Calu3 (cell line): ENCODE results near the gene ADCK1. TPM values are rescaled to one million over a fixed set of nuclear protein-coding genes. Genes with fewer than 3 reads are reported as not detected.
"Not testable (repeated sequence)": the region's sequence is repeated elsewhere in the genome, so short reads cannot be mapped to it uniquely, and the experiment has no call there.

ENCODE experiments used
- BruUV-seq: library from RNA; stranded (reverse); fragments of 400-500 nt; replicated peaks from 2 replicates; lab custom pipeline; 2021; lab: Mats Ljungman, UMichigan
- CTCF ChIA-PET: fragments of 300-600 bp; sonication (Branson Sonifier 250); formaldehyde crosslinking; loops from one replicate; lab custom pipeline; 2022; ENCODE audit warnings: antibody characterized with exemption; lab: Charles Lee
- DNase-seq: peaks from one replicate; pipeline ENCODE4 v3.0.0; 2022
- H3K27ac Mint-ChIP-seq: one replicate; pipeline ENCODE4 v1.8.0; 2022; ENCODE audit warnings: mixed read lengths; ENCODE audit not compliant: unreplicated experiment
- H3K27me3 Mint-ChIP-seq: one replicate; pipeline ENCODE4 v1.8.0; 2022; ENCODE audit warnings: mixed read lengths; ENCODE audit not compliant: unreplicated experiment
- H3K36me3 Mint-ChIP-seq: one replicate; pipeline ENCODE4 v1.8.0; 2022; ENCODE audit warnings: mild to moderate bottlenecking, moderate library complexity, mixed read lengths; ENCODE audit not compliant: insufficient read depth, unreplicated experiment
- H3K4me1 Mint-ChIP-seq: one replicate; pipeline ENCODE4 v1.8.0; 2022; ENCODE audit warnings: mild to moderate bottlenecking, low read depth, mixed read lengths; ENCODE audit not compliant: unreplicated experiment
- H3K4me3 Mint-ChIP-seq: one replicate; pipeline ENCODE4 v1.8.0; 2022; ENCODE audit warnings: mild to moderate bottlenecking, low read depth, moderate library complexity, mixed read lengths; ENCODE audit not compliant: unreplicated experiment
- H3K9me3 Mint-ChIP-seq: one replicate; pipeline ENCODE4 v1.8.0; 2022; ENCODE audit warnings: low read depth, mixed read lengths; ENCODE audit not compliant: unreplicated experiment
- intact Hi-C: fragments of 100-400 bp; cut with micrococcal nuclease; formaldehyde crosslinking; loops from one replicate; pipeline ENCODE4 v1.10.0; 2022; ENCODE audit not compliant: unreplicated experiment
- total RNA-seq: library from RNA; stranded (reverse); gene quantifications from 2 replicates; pipeline ENCODE4 v1.2.3, GENCODE V29; 2022
- TF ChIP-seq, protein P1 (sequence below): fragments of 200-600 bp; IDR thresholded peaks from one replicate; pipeline ENCODE4 v1.8.0; 2022; ENCODE audit warnings: antibody characterized with exemption; ENCODE audit not compliant: unreplicated experiment

The ADCK1 gene
- total RNA-seq, 1 experiment from 2014 or later = 9.1 TPM

GRCh38 chr14:77794357-77794756, 5.6 kb upstream of the ADCK1 start:
- H3K4me1 Mint-ChIP-seq = peaks cover 16% of the 10 kb centered on the region
- no peaks in the 10 kb centered on the region for H3K27me3 Mint-ChIP-seq
- DNase-seq = no peak
- H3K36me3 Mint-ChIP-seq = no peaks in the 10 kb centered on the region
- TF ChIP-seq, protein P1, sequence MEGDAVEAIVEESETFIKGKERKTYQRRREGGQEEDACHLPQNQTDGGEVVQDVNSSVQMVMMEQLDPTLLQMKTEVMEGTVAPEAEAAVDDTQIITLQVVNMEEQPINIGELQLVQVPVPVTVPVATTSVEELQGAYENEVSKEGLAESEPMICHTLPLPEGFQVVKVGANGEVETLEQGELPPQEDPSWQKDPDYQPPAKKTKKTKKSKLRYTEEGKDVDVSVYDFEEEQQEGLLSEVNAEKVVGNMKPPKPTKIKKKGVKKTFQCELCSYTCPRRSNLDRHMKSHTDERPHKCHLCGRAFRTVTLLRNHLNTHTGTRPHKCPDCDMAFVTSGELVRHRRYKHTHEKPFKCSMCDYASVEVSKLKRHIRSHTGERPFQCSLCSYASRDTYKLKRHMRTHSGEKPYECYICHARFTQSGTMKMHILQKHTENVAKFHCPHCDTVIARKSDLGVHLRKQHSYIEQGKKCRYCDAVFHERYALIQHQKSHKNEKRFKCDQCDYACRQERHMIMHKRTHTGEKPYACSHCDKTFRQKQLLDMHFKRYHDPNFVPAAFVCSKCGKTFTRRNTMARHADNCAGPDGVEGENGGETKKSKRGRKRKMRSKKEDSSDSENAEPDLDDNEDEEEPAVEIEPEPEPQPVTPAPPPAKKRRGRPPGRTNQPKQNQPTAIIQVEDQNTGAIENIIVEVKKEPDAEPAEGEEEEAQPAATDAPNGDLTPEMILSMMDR = no peak
- CTCF ChIA-PET = no interaction called here
- no peak overlapping the region for H3K27ac Mint-ChIP-seq
- no peaks in the 10 kb centered on the region for H3K9me3 Mint-ChIP-seq
- intact Hi-C loops = no loop called here
- no peak overlapping the region for H3K4me3 Mint-ChIP-seq
- BruUV-seq = no TSS peak

DNA sequence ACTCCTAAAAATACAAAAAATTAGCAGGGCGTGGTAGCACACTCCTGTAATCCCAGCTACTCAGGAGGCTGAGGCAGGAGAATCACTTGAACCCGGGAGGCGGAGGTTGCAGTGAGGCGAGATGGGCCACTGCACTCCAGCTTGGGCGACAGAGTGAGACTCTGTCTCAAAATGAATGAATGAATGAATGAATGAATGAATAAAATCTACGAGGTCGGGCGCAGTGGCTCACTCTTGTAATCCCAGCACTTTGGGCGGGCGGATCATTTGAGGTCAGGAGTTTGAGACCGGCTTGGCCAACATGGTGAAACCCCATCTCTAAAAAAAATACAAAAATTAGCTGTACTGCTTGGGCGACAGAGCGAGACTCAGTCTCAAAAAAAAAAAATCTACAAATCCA, 453 bp upstream of the ADCK1 start:
- H3K36me3 Mint-ChIP-seq, H3K9me3 Mint-ChIP-seq, H3K27me3 Mint-ChIP-seq, BruUV-seq, H3K27ac Mint-ChIP-seq, DNase-seq, intact Hi-C loops: not testable (repeated sequence)
- Mint-ChIP-seq H3K4me3 (peak overlapping the region; percentile 83), H3K4me1 (peaks cover 16% of the 10 kb centered on the region)
- CTCF ChIA-PET = interaction anchor here (1.9 kb wide), 1 partner anchor 38 kb away, joined by 6 read pairs; the partner anchor contains the start of gene SNW1

DNA sequence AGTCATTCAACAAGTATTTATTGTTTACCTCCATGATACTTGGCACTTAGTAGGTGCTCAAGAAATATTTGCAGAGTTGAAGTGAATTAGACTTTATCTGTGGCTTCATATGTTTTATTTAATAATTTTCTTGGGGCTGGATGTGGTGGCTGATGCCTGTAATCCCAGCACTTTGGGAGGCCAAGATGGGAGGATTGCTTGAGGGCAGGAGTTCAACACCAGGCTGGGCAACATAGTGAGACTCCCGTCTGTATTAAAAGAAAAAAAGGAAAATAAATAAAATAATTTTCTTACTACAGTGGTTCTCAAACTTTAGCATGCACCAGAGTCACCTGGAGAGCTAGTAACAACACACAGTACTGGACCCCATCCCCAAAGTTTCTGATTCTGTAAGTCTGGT, 905 bp downstream of the ADCK1 start:
- intact Hi-C loops = loop anchor here (5.0 kb wide), 1 partner anchor 39 kb away; the partner anchor contains the start of gene SNW1
- Mint-ChIP-seq H3K4me3 (peak overlapping the region; percentile 83), H3K36me3 (peaks cover 6% of the 10 kb centered on the region), H3K4me1 (peaks cover 10% of the 10 kb centered on the region), H3K27ac (peak overlapping the region; percentile 61), H3K27me3 (no peaks in the 10 kb centered on the region), H3K9me3 (no peaks in the 10 kb centered on the region)
- TSS peak; percentile 65 for BruUV-seq
- TF ChIP-seq, protein P1 = no peak
- no peak for DNase-seq
- CTCF ChIA-PET = interaction anchor here (1.9 kb wide), 1 partner anchor 40 kb away, joined by 6 read pairs; the partner anchor contains the start of gene SNW1

DNA sequence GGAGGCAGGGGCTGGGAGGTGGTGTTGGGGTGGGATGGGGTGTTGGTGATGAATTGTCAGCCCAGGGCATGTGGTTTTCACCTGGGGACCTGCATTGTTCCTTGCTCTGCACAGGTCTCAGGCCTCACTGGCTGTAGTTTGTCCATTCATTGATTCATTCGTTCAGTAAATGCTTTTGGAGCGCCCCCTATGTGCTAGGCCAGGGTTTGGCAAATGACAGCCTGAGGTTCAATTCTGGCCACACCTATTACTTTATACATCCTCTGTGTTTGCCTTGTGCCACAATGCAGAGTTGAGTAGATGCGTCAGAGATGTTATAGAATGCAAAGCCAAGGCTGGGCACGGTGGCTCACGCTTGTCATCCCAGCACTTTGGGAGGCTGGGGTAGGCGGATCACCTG, 4.7 kb downstream of the ADCK1 start:
- TF ChIP-seq, protein P1 = no peak
- Mint-ChIP-seq H3K36me3 (peaks cover 9% of the 10 kb centered on the region), H3K9me3 (no peaks in the 10 kb centered on the region), H3K27me3 (no peaks in the 10 kb centered on the region), H3K27ac (no peak overlapping the region), H3K4me1 (no peaks in the 10 kb centered on the region), H3K4me3 (no peak overlapping the region)
- CTCF ChIA-PET = no interaction called here
- BruUV-seq = no TSS peak
- intact Hi-C loops = loop anchor here (5.0 kb wide), 1 partner anchor 42 kb away; the partner anchor contains the start of gene SNW1
- peak; percentile 27 for DNase-seq

GRCh38 chr14:77805706-77806105, 5.8 kb downstream of the ADCK1 start:
- intact Hi-C loops = no loop called here
- TF ChIP-seq, protein P1 = no peak
- Mint-ChIP-seq H3K36me3 (peaks cover 4% of the 10 kb centered on the region), H3K27ac (no peak overlapping the region), H3K27me3 (no peaks in the 10 kb centered on the region), H3K4me1 (no peaks in the 10 kb centered on the region), H3K9me3 (no peaks in the 10 kb centered on the region), H3K4me3 (no peak overlapping the region)
- BruUV-seq = no TSS peak
- no peak for DNase-seq
- CTCF ChIA-PET = no interaction called here
